ENCODE measurements around the gene SCN10A.

DNA sequence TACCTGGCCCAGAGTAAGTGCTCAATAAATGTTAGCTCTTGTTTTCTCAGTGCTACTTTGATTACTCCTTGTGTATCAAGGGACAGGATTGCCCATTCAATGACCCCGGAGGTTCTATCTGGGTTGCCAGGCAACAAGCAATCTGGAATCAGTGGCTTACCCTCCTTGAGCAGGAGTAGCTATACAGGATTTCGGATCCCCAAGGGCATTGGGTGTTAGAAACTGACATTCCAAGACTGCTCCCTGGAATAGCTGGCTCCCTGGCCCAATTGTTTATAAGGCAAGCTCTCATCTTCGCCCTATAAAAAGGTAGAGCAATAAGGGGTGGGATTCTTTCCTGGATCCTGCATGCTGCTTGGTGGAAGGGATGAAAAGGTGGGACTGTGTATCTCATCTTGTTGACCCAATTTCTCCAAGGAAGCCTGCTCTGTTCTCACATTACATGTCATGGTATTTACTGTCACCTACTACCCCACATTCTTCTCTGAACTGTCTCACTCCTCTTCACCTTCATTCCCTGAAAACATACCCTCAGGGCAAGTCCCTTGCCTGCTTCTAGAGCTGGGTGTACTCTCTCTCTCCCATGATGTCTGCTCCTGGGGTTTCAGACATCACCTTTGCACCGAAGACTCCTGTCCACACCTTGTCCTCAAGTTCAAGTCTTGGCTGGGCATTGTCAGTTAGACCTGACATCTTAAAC, 26.4 kb upstream of the SCN10A start:
- TF ChIP-seq, protein P1, sequence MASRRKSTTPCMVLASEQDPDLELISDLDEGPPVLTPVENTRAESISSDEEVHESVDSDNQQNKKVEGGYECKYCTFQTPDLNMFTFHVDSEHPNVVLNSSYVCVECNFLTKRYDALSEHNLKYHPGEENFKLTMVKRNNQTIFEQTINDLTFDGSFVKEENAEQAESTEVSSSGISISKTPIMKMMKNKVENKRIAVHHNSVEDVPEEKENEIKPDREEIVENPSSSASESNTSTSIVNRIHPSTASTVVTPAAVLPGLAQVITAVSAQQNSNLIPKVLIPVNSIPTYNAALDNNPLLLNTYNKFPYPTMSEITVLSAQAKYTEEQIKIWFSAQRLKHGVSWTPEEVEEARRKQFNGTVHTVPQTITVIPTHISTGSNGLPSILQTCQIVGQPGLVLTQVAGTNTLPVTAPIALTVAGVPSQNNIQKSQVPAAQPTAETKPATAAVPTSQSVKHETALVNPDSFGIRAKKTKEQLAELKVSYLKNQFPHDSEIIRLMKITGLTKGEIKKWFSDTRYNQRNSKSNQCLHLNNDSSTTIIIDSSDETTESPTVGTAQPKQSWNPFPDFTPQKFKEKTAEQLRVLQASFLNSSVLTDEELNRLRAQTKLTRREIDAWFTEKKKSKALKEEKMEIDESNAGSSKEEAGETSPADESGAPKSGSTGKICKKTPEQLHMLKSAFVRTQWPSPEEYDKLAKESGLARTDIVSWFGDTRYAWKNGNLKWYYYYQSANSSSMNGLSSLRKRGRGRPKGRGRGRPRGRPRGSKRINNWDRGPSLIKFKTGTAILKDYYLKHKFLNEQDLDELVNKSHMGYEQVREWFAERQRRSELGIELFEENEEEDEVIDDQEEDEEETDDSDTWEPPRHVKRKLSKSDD (CRISPR knock-in tag; IDR thresholded peaks at IDR 0.05; ENCODE audit: low read depth), result no peak
- no peak for TF ChIP-seq ZBTB1 (CRISPR knock-in tag; IDR thresholded peaks at IDR 0.05; ENCODE audit: borderline replicate concordance)

Data from HepG2 (cell line).